ENCODE results near the gene AIRE.

GRCh38 chr21:44283948-44284347, 1.7 kb upstream of the AIRE start:
- TF ChIP-seq TAF1 (IDR thresholded peaks at IDR 0.05; ENCODE audit: low read depth, low read length) = no peak
- TF ChIP-seq POLR2A (IDR thresholded peaks at IDR 0.05; ENCODE audit: low read depth, low read length) = no peak
- no peak for TF ChIP-seq POLR2AphosphoS5 (IDR thresholded peaks at IDR 0.05; ENCODE audit: low read depth, low read length)

Data from GM12891 (cell line).